Measurements from ENCODE around the gene TMEM203. TPM values are rescaled to one million over a fixed set of nuclear protein-coding genes. Genes with fewer than 3 reads are reported as not detected.

TMEM203 gene
- total and polyA plus RNA-seq, 10 of the 15 experiments (the other 5 are each of a cell fraction or from before 2014, with no cell fraction given) = 7.2 to 68.1 (median 33.8) TPM

GRCh38 chr9:137223078-137223970 is 17.9 kb upstream of the TMEM203 start:
- BruUV-seq (replicated peaks) = no TSS peak
- in situ Hi-C loops (cut with MboI) = no loop called here
- Histone ChIP-seq H3K27ac (ENCODE audit: control insufficient read depth, insufficient read depth) (peak overlapping the region; percentile 73), H3K9ac (ENCODE audit: control insufficient read depth, insufficient read depth, low read length) (peak overlapping the region; percentile 79), H2AFZ (ENCODE audit: control insufficient read depth, low read depth, low read length) (peak overlapping the region; percentile 85), H4K20me1 (ENCODE audit: control insufficient read depth, insufficient read depth) (no peaks in the 10 kb centered on the region), H3K27me3 (replicated peaks in 1 of 2; ENCODE audit: control insufficient read depth in 2 of 2, insufficient read depth in 2 of 2, low read length in 1 of 2) (no peaks in the 10 kb centered on the region), H3K4me3 (peak overlapping the region; percentile 93), H3K4me2 (ENCODE audit: control insufficient read depth, insufficient read depth) (peak overlapping the region; percentile 98), H3K9me3 (replicated peaks; ENCODE audit: control insufficient read depth, insufficient read depth, low read length) (no peaks in the 10 kb centered on the region), H3K4me1 (ENCODE audit: control insufficient read depth, insufficient read depth, low read length) (peaks cover 16% of the 10 kb centered on the region), H3K79me2 (ENCODE audit: control insufficient read depth, insufficient read depth, low read length) (no peaks in the 10 kb centered on the region), H3K36me3 (ENCODE audit: control insufficient read depth in 2 of 2, insufficient read depth in 2 of 2, low read length in 1 of 2) (peaks cover 0 to 2% of the 10 kb centered on the region in 2 experiments; a peak in 1 of 4 replicates)
- CTCF ChIA-PET = interaction anchor here (0.7 to 6.4 kb wide), 17 partner anchors 12 to 437 kb away, joined by 3 to 52 read pairs (median 6); partner anchors contain the start of genes ANAPC2, MAN1B1, NDOR1 and SAPCD2
- WGBS (ENCODE audit: insufficient coverage, insufficient replicate concordance, low lambda C conversion rate, missing lambda C conversion rate) = 1% methylated on average over 56 of the region's 63 CpGs
- SMC1A ChIA-PET (ENCODE audit: uncharacterized antibody, unreplicated experiment) = interaction anchor here (0.8 to 3.3 kb wide), 10 partner anchors 13 to 108 kb away, joined by 3 to 18 read pairs (median 4); partner anchors contain the start of genes TPRN and TUBB4B
- POLR2A ChIA-PET = interaction anchor here (0.6 to 5.5 kb wide), 28 partner anchors 11 to 447 kb away, joined by 3 to 68 read pairs (median 6); partner anchors contain the start of genes ANAPC2, EXD3, LCN12 and LRRC26
- peak; percentile 87 for ATAC-seq
- intact Hi-C loops (cut with micrococcal nuclease; ENCODE audit: unreplicated experiment) = loop anchor here (2.0 to 10.0 kb wide), 3 partner anchors 23 to 179 kb away; partner anchors contain the start of genes ANAPC2, NPDC1, SSNA1 and TPRN
- peak; percentile 99 for FAIRE-seq
- RAD21 ChIA-PET (ENCODE audit: unreplicated experiment) = interaction anchor here (0.5 to 3.5 kb wide), 21 partner anchors 11 to 352 kb away, joined by 3 to 34 read pairs (median 6); partner anchors contain the start of genes ANAPC2, NDOR1, NPDC1 and SSNA1
- DNase-seq (ENCODE audit: low read depth, low spot score) = peak; percentile 93
- TF ChIP-seq ELK1 (IDR thresholded peaks at IDR 0.05; ENCODE audit: low read depth, low read length) (peak; percentile 73), MTA2 (IDR thresholded peaks at IDR 0.05; ENCODE audit: low read depth) (no peak), CUX1 (IDR thresholded peaks at IDR 0.05; ENCODE audit: insufficient replicate concordance, low read depth, low read length) (no peak), ZBED1 (IDR thresholded peaks at IDR 0.05; ENCODE audit: borderline replicate concordance) (no peak), IKZF1 (conservative IDR thresholded peaks at IDR 0.05) (peak; percentile 91), USF1 (IDR thresholded peaks at IDR 0.05; ENCODE audit: borderline replicate concordance, extremely low read length, insufficient read depth, low read depth, low read length) (no peak), GATAD2B (conservative IDR thresholded peaks at IDR 0.05; ENCODE audit: low read depth) (peak; percentile 38), POLR2AphosphoS5 (IDR thresholded peaks at IDR 0.05; ENCODE audit: low read length) (peak; percentile 80), REST (IDR thresholded peaks at IDR 0.05; ENCODE audit: low read depth, low read length) (no peak), HDAC2 (IDR thresholded peaks at IDR 0.05) (no peak)

Measured in GM12878 (cell line).